Measurements from ENCODE around the gene EFHD1.

GRCh38 chr2:232611061-232611460 lies 22.3 kb upstream of the EFHD1 start:
- TF ChIP-seq CTCF (IDR thresholded peaks at IDR 0.05) (no peak), ZFX (IDR thresholded peaks at IDR 0.05; ENCODE audit: borderline replicate concordance) (no peak)
